Bronchial epithelial cell (primary cell): Measurements from ENCODE around the gene USH2A. TPM values are rescaled to one million over a fixed set of nuclear protein-coding genes. Genes with fewer than 3 reads are reported as not detected.

Source experiments
- DNase-seq: peaks from one replicate; pipeline ENCODE4 v3.0.0-alpha.2; 2010; ENCODE audit warnings: low read depth
- FAIRE-seq: peaks from 2 replicates; lab custom pipeline; 2011; peaks lifted over from hg19 to GRCh38; lab: Jason Lieb, UNC
- H3K27me3 ChIP-seq: 2 replicates; pipeline ENCODE4 v1.5.1; 2011; ENCODE audit warnings: low read length; ENCODE audit not compliant: control insufficient read depth, insufficient read depth
- H3K36me3 ChIP-seq: 2 replicates; pipeline ENCODE4 v1.5.1; 2011; ENCODE audit warnings: low read length; ENCODE audit not compliant: control insufficient read depth, insufficient read depth
- H3K4me3 ChIP-seq: 2 replicates; pipeline ENCODE4 v1.5.1; 2011; ENCODE audit warnings: mild to moderate bottlenecking, low read depth, low read length, control low read depth
- total RNA-seq: library from RNA; depleted of rRNA; stranded (reverse); fragments of >200 nt; gene quantifications from 2 replicates; pipeline ENCODE4 v1.2.1, GENCODE V29; 2014
- TF ChIP-seq, protein P1 (sequence below): IDR thresholded peaks from 2 replicates; pipeline ENCODE4 v1.5.1; 2011; ENCODE audit warnings: mild to moderate bottlenecking, moderate library complexity, low read length, control low read depth, inconsistent platforms; ENCODE audit not compliant: insufficient read depth, severe bottlenecking

Gene USH2A
- total RNA-seq, 1 donor from 2014 or later: not detected

DNA sequence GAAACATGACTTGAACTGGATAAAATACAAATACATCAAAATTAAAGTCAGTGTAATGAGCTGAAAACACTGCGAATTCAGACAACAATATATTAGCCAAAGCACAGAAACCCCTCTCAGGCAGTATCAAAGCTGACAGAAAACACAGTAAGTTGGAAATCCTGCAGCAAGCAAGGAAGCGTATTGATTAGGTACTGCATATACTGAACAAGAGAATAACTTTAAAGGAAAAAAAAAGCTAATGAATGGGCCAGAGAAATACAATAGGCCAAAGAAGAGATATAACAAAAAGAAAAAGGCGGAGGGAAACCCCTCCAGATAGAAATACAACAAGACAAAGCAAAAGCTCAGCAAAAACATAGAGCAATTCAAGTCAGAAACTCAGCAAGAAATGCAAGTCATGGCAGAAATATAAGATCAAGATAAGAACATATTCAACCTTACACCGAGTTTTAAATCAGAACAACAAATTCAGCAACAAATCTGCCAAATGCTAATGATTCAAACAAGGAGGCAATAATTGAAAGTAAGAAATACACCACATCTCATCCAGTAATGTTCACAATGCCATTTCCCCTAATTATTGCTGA is 299.0 kb downstream of the USH2A start:
- Histone ChIP-seq H3K36me3 (no peaks in the 10 kb centered on the region), H3K27me3 (no peaks in the 10 kb centered on the region), H3K4me3 (no peak overlapping the region)
- TF ChIP-seq, protein P1, sequence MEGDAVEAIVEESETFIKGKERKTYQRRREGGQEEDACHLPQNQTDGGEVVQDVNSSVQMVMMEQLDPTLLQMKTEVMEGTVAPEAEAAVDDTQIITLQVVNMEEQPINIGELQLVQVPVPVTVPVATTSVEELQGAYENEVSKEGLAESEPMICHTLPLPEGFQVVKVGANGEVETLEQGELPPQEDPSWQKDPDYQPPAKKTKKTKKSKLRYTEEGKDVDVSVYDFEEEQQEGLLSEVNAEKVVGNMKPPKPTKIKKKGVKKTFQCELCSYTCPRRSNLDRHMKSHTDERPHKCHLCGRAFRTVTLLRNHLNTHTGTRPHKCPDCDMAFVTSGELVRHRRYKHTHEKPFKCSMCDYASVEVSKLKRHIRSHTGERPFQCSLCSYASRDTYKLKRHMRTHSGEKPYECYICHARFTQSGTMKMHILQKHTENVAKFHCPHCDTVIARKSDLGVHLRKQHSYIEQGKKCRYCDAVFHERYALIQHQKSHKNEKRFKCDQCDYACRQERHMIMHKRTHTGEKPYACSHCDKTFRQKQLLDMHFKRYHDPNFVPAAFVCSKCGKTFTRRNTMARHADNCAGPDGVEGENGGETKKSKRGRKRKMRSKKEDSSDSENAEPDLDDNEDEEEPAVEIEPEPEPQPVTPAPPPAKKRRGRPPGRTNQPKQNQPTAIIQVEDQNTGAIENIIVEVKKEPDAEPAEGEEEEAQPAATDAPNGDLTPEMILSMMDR: no peak
- DNase-seq (no peak), FAIRE-seq (no peak)

DNA sequence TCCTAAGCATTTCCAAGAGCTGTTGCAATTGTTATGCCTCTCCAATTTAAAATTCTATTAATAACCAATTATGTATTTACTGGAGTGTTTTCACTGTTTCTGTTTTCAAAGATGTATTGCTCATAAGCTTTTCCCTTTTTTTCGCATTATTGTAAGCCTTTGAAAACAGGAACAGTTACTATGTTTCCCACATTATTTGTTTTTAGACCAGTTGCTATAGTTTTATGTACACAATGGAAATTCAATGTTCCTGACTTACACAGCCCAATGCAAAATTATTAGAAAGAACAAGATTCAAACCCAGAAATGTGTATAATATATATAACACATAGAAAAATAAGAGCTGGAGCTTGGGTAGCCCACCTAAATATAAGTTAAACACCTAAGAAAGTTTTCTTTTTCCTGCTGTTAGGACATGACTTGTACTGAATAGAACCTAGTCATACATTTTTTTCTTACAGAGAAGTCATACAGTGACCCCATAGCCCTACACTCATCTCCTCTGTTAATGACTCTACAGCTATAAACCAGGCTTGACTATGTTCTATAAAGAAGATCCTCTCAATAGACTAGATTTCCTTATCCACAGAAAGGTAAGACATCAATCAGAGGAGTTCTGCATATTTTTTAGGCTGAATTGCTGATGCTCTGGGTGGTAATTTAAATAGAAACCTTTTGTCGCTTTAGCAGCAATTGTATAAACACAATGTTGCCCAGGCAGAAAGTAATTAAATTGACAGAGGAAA is 299.6 kb downstream of the USH2A start:
- H3K4me3 ChIP-seq: no peak overlapping the region
- H3K27me3 ChIP-seq: no peaks in the 10 kb centered on the region
- no peak for FAIRE-seq

DNA sequence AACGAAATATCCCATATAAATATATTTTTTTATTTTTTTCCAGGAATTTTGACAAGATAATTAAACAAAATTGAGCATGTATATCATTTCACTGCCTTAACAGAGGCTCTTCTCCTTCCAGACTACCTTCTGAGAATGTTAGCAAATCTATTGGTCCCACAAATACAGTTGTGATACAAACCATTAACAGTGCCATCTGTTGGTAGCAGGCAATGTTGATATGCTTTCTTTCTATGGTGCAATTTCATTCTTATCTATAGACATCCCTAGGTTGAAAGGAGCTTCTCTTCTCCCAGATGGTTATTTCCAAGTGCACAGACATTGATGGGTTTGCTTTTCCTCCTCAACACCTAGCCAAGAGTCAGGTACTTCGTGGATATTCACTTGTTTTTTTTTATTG is 303.6 kb downstream of the USH2A start:
- no peak overlapping the region for H3K4me3 ChIP-seq
- DNase-seq (peak; percentile 40), FAIRE-seq (no peak)
- H3K36me3 ChIP-seq: no peaks in the 10 kb centered on the region
- TF ChIP-seq, protein P1: peak; percentile 50
- H3K27me3 ChIP-seq: no peaks in the 10 kb centered on the region

More for the DNA sequence above, 299.6 kb downstream of the USH2A start:
- H3K36me3 ChIP-seq: no peaks in the 10 kb centered on the region
- DNase-seq: no peak
- TF ChIP-seq, protein P1: no peak

DNA sequence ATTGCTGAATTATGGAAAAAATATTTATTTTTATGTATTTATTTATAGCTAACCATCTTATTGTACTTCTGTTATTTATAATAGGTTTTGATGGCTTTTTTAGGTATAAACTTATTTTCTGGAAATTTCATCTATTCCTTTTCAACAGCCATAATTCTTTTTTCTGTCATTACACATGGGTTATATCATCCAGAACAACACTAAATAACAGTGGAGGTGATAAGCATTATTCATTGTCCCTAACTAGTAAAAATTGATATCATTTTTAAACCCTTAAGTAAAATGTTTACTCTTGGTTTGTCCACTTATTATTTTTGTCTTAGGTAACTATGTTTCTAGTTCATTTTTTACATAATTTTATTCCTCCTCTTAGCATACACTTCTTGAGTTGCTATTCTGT is 309.1 kb downstream of the USH2A start:
- Histone ChIP-seq H3K27me3 (no peaks in the 10 kb centered on the region), H3K36me3 (no peaks in the 10 kb centered on the region), H3K4me3 (no peak overlapping the region)
- DNase-seq (no peak), FAIRE-seq (no peak)
- TF ChIP-seq, protein P1: no peak

DNA sequence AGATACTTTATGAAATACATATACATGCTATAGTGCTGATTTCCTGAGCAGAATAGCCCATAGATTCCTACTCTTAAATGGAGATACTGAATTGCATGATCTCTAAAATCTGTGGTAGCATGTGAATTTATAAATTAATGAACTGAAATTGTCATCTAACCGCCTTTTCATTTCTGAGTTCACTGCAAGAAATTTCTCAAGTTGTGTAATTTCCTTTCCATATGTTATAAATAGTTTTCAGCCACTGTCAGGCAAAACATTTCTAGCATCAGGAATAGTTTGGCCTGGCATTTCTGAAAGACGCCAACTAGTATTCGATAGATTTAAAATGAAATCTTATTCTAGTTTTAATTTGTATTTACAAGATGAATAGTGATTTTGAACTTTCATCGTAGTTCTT is 310.1 kb downstream of the USH2A start:
- TF ChIP-seq, protein P1: no peak
- FAIRE-seq (no peak), DNase-seq (no peak)
- H3K27me3 ChIP-seq: no peaks in the 10 kb centered on the region
- H3K36me3 ChIP-seq: no peaks in the 10 kb centered on the region
- no peak overlapping the region for H3K4me3 ChIP-seq
